Breast epithelium (tissue), 4 donors: ENCODE data around the gene CLSTN2. TPM values are rescaled to one million over a fixed set of nuclear protein-coding genes. Genes with fewer than 3 reads are reported as not detected.

ENCODE experiments used
- DNase-seq, 2 donors: peaks; one replicate each; pipeline ENCODE4 v3.0.0-alpha.2; 2019; ENCODE audit warnings: low spot score in 2 of 2
- H3K27ac ChIP-seq, 2 donors: fragments of 200-600 bp; sonication (generic) in 1 of 2; one replicate each; pipeline ENCODE4 v1.5.1; 2016 to 2019; ENCODE audit warnings: mild to moderate bottlenecking in 1 of 2
- H3K27me3 ChIP-seq, 2 donors: fragments of 200-600 bp; sonication (generic) in 1 of 2; one replicate each; pipeline versions ENCODE4 v1.5.1 to v1.6.0; 2017 to 2019; ENCODE audit warnings: control low read depth in 1 of 2, mild to moderate bottlenecking in 1 of 2
- H3K36me3 ChIP-seq: fragments of 200-600 bp; one replicate; pipeline ENCODE4 v1.5.1; 2019
- H3K4me1 ChIP-seq, 2 donors: fragments of 200-600 bp; sonication (generic); one replicate each; pipeline ENCODE4 v1.5.1; 2016 to 2019; ENCODE audit warnings: control low read depth in 1 of 2
- H3K4me3 ChIP-seq, 3 donors: fragments of 200-600 bp; sonication (generic); 1 replicate in 2 of 3; 2 replicates in 1 of 3; pipeline ENCODE4 v1.5.1; 2016 to 2019; ENCODE audit warnings: mild to moderate bottlenecking in 3 of 3, moderate library complexity in 2 of 3
- H3K9me3 ChIP-seq, 2 donors: fragments of 200-600 bp; sonication (generic) in 1 of 2; one replicate each; pipeline ENCODE4 v1.5.1; 2016 to 2019; ENCODE audit warnings: control low read depth in 1 of 2
- POLR2A ChIP-seq: fragments of 450-650 bp; IDR thresholded peaks from one replicate; pipeline ENCODE4 v1.6.1; 2016; ENCODE audit warnings: antibody characterized with exemption, mild to moderate bottlenecking, moderate library complexity
- POLR2AphosphoS5 ChIP-seq, 3 donors: sonication (generic); formaldehyde crosslinking; IDR thresholded peaks; one replicate each; pipeline ENCODE4 v1.6.1; 2017; ENCODE audit warnings: antibody characterized with exemption in 3 of 3
- intact Hi-C: fragments of 100-400 bp; cut with DNase I; formaldehyde crosslinking; loops from one replicate; pipeline ENCODE4 v1.15.1; 2023; ENCODE audit warnings: low total_unique reads
- total RNA-seq, 3 donors: library from RNA; depleted of rRNA; stranded (reverse); fragments of >200 nt; gene quantifications; one replicate each; pipeline ENCODE4 v1.1.0, GENCODE V29; 2016
- TF ChIP-seq, protein P1 (sequence below), 3 donors: fragments of 450-650 bp; IDR thresholded peaks; one replicate each; pipeline ENCODE4 v1.5.1; 2016 to 2017; ENCODE audit warnings: antibody characterized with exemption in 3 of 3, mild to moderate bottlenecking in 3 of 3, moderate library complexity in 3 of 3

CLSTN2 gene
- total RNA-seq, 3 donors from 2014 or later, result 15.5 to 75.5 (median 33.1) TPM

DNA sequence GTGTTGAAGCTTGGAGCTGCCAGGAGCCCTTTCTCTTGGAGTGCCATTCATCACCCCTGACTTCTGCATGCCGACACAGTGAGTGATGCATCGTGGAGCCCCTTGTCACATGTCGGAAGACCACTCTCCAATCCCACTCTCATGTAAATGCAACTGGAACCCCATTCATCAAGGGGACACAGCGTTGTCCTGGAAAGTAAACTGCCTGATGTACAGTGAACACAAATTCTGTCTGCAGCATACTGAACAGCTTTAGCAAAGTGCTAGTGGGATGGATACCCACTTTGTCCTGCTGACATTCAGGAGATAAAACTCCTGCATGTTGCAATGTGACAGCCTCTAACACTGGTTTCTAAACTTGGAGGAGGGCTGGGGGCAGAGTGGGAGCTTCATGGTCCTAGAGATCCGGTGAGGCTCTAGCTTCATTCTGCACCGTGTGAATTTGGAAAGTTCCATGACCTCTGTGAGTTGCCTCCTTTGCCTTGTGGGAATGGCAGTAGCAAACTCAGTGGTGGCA lies 194.8 kb downstream of the CLSTN2 start:
- no peak for DNase-seq
- H3K4me1 ChIP-seq, result no peaks in the 10 kb centered on the region
- no peaks in the 10 kb centered on the region for H3K27me3 ChIP-seq
- TF ChIP-seq POLR2AphosphoS5 (IDR thresholded peaks at IDR 0.05) (no peak), POLR2A (no peak)
- TF ChIP-seq, protein P1, sequence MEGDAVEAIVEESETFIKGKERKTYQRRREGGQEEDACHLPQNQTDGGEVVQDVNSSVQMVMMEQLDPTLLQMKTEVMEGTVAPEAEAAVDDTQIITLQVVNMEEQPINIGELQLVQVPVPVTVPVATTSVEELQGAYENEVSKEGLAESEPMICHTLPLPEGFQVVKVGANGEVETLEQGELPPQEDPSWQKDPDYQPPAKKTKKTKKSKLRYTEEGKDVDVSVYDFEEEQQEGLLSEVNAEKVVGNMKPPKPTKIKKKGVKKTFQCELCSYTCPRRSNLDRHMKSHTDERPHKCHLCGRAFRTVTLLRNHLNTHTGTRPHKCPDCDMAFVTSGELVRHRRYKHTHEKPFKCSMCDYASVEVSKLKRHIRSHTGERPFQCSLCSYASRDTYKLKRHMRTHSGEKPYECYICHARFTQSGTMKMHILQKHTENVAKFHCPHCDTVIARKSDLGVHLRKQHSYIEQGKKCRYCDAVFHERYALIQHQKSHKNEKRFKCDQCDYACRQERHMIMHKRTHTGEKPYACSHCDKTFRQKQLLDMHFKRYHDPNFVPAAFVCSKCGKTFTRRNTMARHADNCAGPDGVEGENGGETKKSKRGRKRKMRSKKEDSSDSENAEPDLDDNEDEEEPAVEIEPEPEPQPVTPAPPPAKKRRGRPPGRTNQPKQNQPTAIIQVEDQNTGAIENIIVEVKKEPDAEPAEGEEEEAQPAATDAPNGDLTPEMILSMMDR (IDR thresholded peaks at IDR 0.05), result no peak
- H3K9me3 ChIP-seq, result no peaks in the 10 kb centered on the region
- H3K27ac ChIP-seq, result no peak overlapping the region
- no peaks in the 10 kb centered on the region for H3K36me3 ChIP-seq
- no peak overlapping the region for H3K4me3 ChIP-seq
- intact Hi-C loops, result no loop called here

DNA sequence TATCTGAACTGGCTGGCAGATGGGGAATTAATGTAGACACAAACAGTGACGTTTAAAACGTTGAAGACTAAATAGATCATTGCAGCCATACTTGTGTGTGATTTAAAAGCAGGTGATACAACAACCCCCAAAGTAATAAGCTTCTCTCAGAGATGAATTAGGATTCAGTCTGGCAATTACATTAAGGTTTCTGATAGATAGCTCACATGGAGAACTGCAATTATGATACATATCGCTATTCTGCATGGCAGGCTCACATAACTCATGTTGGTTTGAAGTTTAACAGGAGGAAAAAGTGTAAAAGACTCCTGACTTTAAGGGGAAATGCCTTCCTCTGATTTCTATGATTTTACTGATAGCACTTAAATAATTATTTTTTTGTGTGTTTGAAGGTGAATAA lies 196.9 kb downstream of the CLSTN2 start:
- no peak for DNase-seq
- H3K27ac ChIP-seq, result no peak overlapping the region
- no peaks in the 10 kb centered on the region for H3K9me3 ChIP-seq
- TF ChIP-seq, protein P1 (IDR thresholded peaks at IDR 0.05), result no peak
- TF ChIP-seq POLR2AphosphoS5 (IDR thresholded peaks at IDR 0.05), result no peak
- no peak for TF ChIP-seq POLR2A
- no peaks in the 10 kb centered on the region for H3K36me3 ChIP-seq
- no peak overlapping the region for H3K4me3 ChIP-seq
- intact Hi-C loops, result no loop called here
- no peaks in the 10 kb centered on the region for H3K4me1 ChIP-seq
- no peaks in the 10 kb centered on the region for H3K27me3 ChIP-seq

- no peak for DNase-seq
- TF ChIP-seq POLR2A (no peak), POLR2AphosphoS5 (IDR thresholded peaks at IDR 0.05) (no peak)
- TF ChIP-seq, protein P1 (IDR thresholded peaks at IDR 0.05), result no peak
- Histone ChIP-seq H3K36me3 (no peaks in the 10 kb centered on the region), H3K27ac (no peak overlapping the region), H3K27me3 (no peaks in the 10 kb centered on the region), H3K4me1 (no peaks in the 10 kb centered on the region), H3K4me3 (no peak overlapping the region), H3K9me3 (no peaks in the 10 kb centered on the region)
- intact Hi-C loops, result no loop called here
These were observed 199.4 kb downstream of the CLSTN2 start for GRCh38 chr3:140134231-140134965.

- DNase-seq, result no peak
- Histone ChIP-seq H3K27ac (no peak overlapping the region), H3K9me3 (no peaks in the 10 kb centered on the region), H3K4me3 (no peak overlapping the region), H3K27me3 (no peaks in the 10 kb centered on the region), H3K4me1 (no peaks in the 10 kb centered on the region), H3K36me3 (no peaks in the 10 kb centered on the region)
- intact Hi-C loops, result no loop called here
- TF ChIP-seq, protein P1 (IDR thresholded peaks at IDR 0.05), result no peak
- TF ChIP-seq POLR2A, result no peak
- TF ChIP-seq POLR2AphosphoS5 (IDR thresholded peaks at IDR 0.05), result no peak
These were observed 200.5 kb downstream of the CLSTN2 start for GRCh38 chr3:140135461-140135860.

- no peak for DNase-seq
- no peaks in the 10 kb centered on the region for H3K4me1 ChIP-seq
- TF ChIP-seq POLR2AphosphoS5 (IDR thresholded peaks at IDR 0.05), result no peak
- TF ChIP-seq, protein P1 (IDR thresholded peaks at IDR 0.05), result no peak
- no peak for TF ChIP-seq POLR2A
- H3K36me3 ChIP-seq, result no peaks in the 10 kb centered on the region
- H3K9me3 ChIP-seq, result no peaks in the 10 kb centered on the region
- H3K27ac ChIP-seq, result no peak overlapping the region
- H3K27me3 ChIP-seq, result no peaks in the 10 kb centered on the region
- intact Hi-C loops, result no loop called here
- no peak overlapping the region for H3K4me3 ChIP-seq
These were observed 208.5 kb downstream of the CLSTN2 start for GRCh38 chr3:140143367-140144069.
